ENCODE data around the gene AMN. TPM values are rescaled to one million over a fixed set of nuclear protein-coding genes. Genes with fewer than 3 reads are reported as not detected.

The AMN gene
- total and polyA plus RNA-seq, 2 experiments from 2014 or later = 0.69 to 1.2 TPM

DNA sequence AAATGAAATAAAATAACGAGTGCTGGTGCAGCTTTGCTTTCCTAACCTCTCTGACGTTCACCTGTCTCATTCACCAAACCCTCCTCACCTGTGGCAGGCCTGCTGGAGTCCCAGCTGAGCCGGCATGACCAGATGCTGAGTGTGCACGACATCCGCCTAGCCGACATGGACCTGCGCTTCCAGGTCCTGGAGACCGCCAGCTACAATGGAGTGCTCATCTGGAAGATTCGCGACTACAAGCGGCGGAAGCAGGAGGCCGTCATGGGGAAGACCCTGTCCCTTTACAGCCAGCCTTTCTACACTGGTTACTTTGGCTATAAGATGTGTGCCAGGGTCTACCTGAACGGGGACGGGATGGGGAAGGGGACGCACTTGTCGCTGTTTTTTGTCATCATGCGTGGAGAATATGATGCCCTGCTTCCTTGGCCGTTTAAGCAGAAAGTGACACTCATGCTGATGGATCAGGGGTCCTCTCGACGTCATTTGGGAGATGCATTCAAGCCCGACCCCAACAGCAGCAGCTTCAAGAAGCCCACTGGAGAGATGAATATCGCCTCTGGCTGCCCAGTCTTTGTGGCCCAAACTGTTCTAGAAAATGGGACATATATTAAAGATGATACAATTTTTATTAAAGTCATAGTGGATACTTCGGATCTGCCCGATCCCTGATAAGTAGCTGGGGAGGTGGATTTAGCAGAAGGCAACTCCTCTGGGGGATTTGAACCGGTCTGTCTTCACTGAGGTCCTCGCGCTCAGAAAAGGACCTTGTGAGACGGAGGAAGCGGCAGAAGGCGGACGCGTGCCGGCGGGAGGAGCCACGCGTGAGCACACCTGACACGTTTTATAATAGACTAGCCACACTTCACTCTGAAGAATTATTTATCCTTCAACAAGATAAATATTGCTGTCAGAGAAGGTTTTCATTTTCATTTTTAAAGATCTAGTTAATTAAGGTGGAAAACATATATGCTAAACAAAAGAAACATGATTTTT, 17.1 kb upstream of the AMN start:
- Histone ChIP-seq H3K27ac (ENCODE audit: low read depth) (no peak overlapping the region), H3K27me3 (ENCODE audit: insufficient read depth) (no peaks in the 10 kb centered on the region), H3K36me3 (ENCODE audit: insufficient read depth) (no peaks in the 10 kb centered on the region), H2AFZ (no peak overlapping the region), H3F3A (replicated peaks; ENCODE audit: low read depth) (0 out of 2 replicates have a peak, but pooled peaks cover 4% of the 10 kb centered on the region), H4K20me1 (replicated peaks; ENCODE audit: insufficient read depth) (no peaks in the 10 kb centered on the region), H3K4me3 (no peak overlapping the region), H3K9me2 (ENCODE audit: insufficient read depth) (no peaks in the 10 kb centered on the region), H3K4me2 (no peak overlapping the region), H3K79me2 (replicated peaks; ENCODE audit: insufficient read depth) (no peaks in the 10 kb centered on the region), H3K4me1 (ENCODE audit: insufficient read depth) (no peaks in the 10 kb centered on the region)
- H3K27ac Mint-ChIP-seq = no peak overlapping the region
- H3K4me1 Mint-ChIP-seq = no peaks in the 10 kb centered on the region; the same call in 2 of the 3 replicates
- DNase-seq (ENCODE audit: low spot score) (no peak), ATAC-seq (no peak)
- H3K4me3 Mint-ChIP-seq = no peak overlapping the region
- peaks cover 4% of the 10 kb centered on the region for H3K27me3 Mint-ChIP-seq (ENCODE audit: insufficient read depth, low read depth, poor library complexity)
- H3K36me3 Mint-ChIP-seq (ENCODE audit: low read depth) = peaks cover 39% of the 10 kb centered on the region
- TF ChIP-seq ZNF114 (CRISPR knock-in tag; IDR thresholded peaks at IDR 0.05) = no peak
- TF ChIP-seq NANOG (IDR thresholded peaks at IDR 0.05; ENCODE audit: borderline replicate concordance) = no peak
- TF ChIP-seq, protein P1, sequence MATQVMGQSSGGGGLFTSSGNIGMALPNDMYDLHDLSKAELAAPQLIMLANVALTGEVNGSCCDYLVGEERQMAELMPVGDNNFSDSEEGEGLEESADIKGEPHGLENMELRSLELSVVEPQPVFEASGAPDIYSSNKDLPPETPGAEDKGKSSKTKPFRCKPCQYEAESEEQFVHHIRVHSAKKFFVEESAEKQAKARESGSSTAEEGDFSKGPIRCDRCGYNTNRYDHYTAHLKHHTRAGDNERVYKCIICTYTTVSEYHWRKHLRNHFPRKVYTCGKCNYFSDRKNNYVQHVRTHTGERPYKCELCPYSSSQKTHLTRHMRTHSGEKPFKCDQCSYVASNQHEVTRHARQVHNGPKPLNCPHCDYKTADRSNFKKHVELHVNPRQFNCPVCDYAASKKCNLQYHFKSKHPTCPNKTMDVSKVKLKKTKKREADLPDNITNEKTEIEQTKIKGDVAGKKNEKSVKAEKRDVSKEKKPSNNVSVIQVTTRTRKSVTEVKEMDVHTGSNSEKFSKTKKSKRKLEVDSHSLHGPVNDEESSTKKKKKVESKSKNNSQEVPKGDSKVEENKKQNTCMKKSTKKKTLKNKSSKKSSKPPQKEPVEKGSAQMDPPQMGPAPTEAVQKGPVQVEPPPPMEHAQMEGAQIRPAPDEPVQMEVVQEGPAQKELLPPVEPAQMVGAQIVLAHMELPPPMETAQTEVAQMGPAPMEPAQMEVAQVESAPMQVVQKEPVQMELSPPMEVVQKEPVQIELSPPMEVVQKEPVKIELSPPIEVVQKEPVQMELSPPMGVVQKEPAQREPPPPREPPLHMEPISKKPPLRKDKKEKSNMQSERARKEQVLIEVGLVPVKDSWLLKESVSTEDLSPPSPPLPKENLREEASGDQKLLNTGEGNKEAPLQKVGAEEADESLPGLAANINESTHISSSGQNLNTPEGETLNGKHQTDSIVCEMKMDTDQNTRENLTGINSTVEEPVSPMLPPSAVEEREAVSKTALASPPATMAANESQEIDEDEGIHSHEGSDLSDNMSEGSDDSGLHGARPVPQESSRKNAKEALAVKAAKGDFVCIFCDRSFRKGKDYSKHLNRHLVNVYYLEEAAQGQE (IDR thresholded peaks at IDR 0.05; ENCODE audit: unreplicated experiment) = no peak
- TF ChIP-seq, protein P2, sequence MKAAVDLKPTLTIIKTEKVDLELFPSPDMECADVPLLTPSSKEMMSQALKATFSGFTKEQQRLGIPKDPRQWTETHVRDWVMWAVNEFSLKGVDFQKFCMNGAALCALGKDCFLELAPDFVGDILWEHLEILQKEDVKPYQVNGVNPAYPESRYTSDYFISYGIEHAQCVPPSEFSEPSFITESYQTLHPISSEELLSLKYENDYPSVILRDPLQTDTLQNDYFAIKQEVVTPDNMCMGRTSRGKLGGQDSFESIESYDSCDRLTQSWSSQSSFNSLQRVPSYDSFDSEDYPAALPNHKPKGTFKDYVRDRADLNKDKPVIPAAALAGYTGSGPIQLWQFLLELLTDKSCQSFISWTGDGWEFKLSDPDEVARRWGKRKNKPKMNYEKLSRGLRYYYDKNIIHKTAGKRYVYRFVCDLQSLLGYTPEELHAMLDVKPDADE (IDR thresholded peaks at IDR 0.05) = no peak
- no peak for TF ChIP-seq CREB1 (CRISPR knock-in tag; IDR thresholded peaks at IDR 0.05; ENCODE audit: low read depth)
- TF ChIP-seq EZH2phosphoT487 (IDR thresholded peaks at IDR 0.05; ENCODE audit: unreplicated experiment) = no peak
- no peak for TF ChIP-seq ZNF331 (CRISPR knock-in tag; IDR thresholded peaks at IDR 0.05; ENCODE audit: low read depth)
- no peak for TF ChIP-seq POLR2AphosphoS5 (IDR thresholded peaks at IDR 0.05; ENCODE audit: low read depth)
- peaks cover 23% of the 10 kb centered on the region for H3K9me3 Mint-ChIP-seq

DNA sequence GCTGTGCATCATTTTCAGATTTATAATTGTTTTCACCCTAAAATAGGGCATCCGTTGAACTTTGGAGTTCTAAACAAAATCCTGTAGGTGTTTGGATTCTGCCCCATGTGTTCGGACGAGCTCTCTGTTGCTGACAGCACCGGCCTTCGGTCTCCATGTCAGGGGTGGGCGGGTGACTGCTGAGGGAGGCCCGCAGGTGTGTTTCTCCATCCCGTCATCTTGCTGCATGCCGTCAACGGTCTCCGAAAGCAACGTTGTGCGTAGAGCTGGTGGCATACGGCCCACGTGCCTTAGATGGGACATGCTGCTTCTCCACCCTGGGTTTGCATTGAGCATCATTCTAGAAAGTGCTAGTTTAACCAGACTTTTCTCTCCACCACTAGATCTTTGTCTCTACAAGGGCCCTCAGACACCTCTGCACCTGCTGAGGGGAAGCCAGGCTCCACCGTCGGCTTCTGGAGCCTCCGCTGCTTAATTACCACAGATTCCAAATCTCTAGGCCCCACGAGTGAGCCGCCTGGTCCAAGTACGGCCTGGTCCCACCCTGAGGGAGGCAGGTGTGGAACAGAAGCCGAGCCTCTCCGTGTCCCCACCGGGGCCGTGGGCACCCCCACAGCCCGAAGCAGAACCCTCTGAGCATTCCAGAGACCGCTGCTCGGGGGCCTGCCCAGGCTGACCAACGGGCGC, 15.7 kb upstream of the AMN start:
- Histone ChIP-seq H3K36me3 (ENCODE audit: insufficient read depth) (no peaks in the 10 kb centered on the region), H3F3A (replicated peaks; ENCODE audit: low read depth) (0 out of 2 replicates have a peak, but pooled peaks cover 7% of the 10 kb centered on the region), H4K20me1 (replicated peaks; ENCODE audit: insufficient read depth) (no peaks in the 10 kb centered on the region), H2AFZ (no peak overlapping the region), H3K79me2 (replicated peaks; ENCODE audit: insufficient read depth) (no peaks in the 10 kb centered on the region), H3K27ac (ENCODE audit: low read depth) (no peak overlapping the region), H3K4me3 (no peak overlapping the region), H3K27me3 (ENCODE audit: insufficient read depth) (no peaks in the 10 kb centered on the region), H3K4me1 (ENCODE audit: insufficient read depth) (no peaks in the 10 kb centered on the region), H3K9me2 (ENCODE audit: insufficient read depth) (no peaks in the 10 kb centered on the region), H3K4me2 (no peak overlapping the region)
- H3K9me3 Mint-ChIP-seq = peaks cover 23% of the 10 kb centered on the region
- peaks cover 39% of the 10 kb centered on the region for H3K36me3 Mint-ChIP-seq (ENCODE audit: low read depth)
- no peak overlapping the region for H3K27ac Mint-ChIP-seq
- no peaks in the 10 kb centered on the region; the same call in 2 of the 3 replicates for H3K4me1 Mint-ChIP-seq
- no peak overlapping the region for H3K4me3 Mint-ChIP-seq
- no peak for ATAC-seq
- DNase-seq (ENCODE audit: low spot score) = no peak
- H3K27me3 Mint-ChIP-seq (ENCODE audit: insufficient read depth, low read depth, poor library complexity) = no peaks in the 10 kb centered on the region
- no peak for TF ChIP-seq EZH2 (IDR thresholded peaks at IDR 0.05; ENCODE audit: low read depth, unreplicated experiment)
- no peak for TF ChIP-seq CREB1 (CRISPR knock-in tag; IDR thresholded peaks at IDR 0.05; ENCODE audit: low read depth)
- TF ChIP-seq NANOG (IDR thresholded peaks at IDR 0.05; ENCODE audit: borderline replicate concordance) = no peak

All from GM23338 (cell line).